Measurements from ENCODE around the gene MBLAC2. TPM values are rescaled to one million over a fixed set of nuclear protein-coding genes. Genes with fewer than 3 reads are reported as not detected.
A peak's percentile ranks its signal among the peaks of the same experiment; 100 is the strongest.

MBLAC2 gene
- total RNA-seq, 2 experiments from 2014 or later: 9.1 to 16.3 TPM

- CTCF ChIA-PET (ENCODE audit: unreplicated experiment): no interaction called here
- intact Hi-C loops (cut with micrococcal nuclease; ENCODE audit: unreplicated experiment): no loop called here
- H4K20me1 ChIP-seq (ENCODE audit: insufficient read depth, low read length): no peaks in the 10 kb centered on the region
- no peaks in the 10 kb centered on the region for H3K4me1 ChIP-seq (ENCODE audit: insufficient read depth, low read length, poor library complexity, severe bottlenecking)
- POLR2A ChIA-PET: no interaction called here
- TF ChIP-seq CTCF (conservative IDR thresholded peaks at IDR 0.05; ENCODE audit: low read length) (no peak), EZH2phosphoT487 (IDR thresholded peaks at IDR 0.05; ENCODE audit: borderline replicate concordance, low read depth, low read length) (no peak)
- no peak overlapping the region for H3K4me3 ChIP-seq (ENCODE audit: low read depth, low read length, poor library complexity, severe bottlenecking)
- no TSS peak for BruUV-seq (replicated peaks)
- no peaks in the 10 kb centered on the region for H3K79me2 ChIP-seq (ENCODE audit: insufficient read depth, low read depth, low read length)
- no peaks in the 10 kb centered on the region for H3K9me2 ChIP-seq (ENCODE audit: insufficient read depth, low read length)
- H2AFZ ChIP-seq (ENCODE audit: low read length): no peak overlapping the region
- H3K36me3 ChIP-seq (ENCODE audit: insufficient read depth, low read length): no peaks in the 10 kb centered on the region
- H3K4me2 ChIP-seq (ENCODE audit: low read length): no peak overlapping the region
- H3K27ac ChIP-seq (ENCODE audit: low read depth, low read length, poor library complexity, severe bottlenecking): no peak overlapping the region
- H3K9me3 ChIP-seq (ENCODE audit: low read length): no peaks in the 10 kb centered on the region
- no peak for DNase-seq (ENCODE audit: low spot score)
Measured at GRCh38 chr5:90424245-90424644, 50.3 kb downstream of the MBLAC2 start.

- Histone ChIP-seq H4K20me1 (ENCODE audit: insufficient read depth, low read length) (no peaks in the 10 kb centered on the region), H3K79me2 (ENCODE audit: insufficient read depth, low read depth, low read length) (no peaks in the 10 kb centered on the region), H2AFZ (ENCODE audit: low read length) (no peak overlapping the region), H3K9me3 (ENCODE audit: low read length) (no peaks in the 10 kb centered on the region), H3K4me1 (ENCODE audit: insufficient read depth, low read length, poor library complexity, severe bottlenecking) (no peaks in the 10 kb centered on the region), H3K4me3 (ENCODE audit: low read depth, low read length, poor library complexity, severe bottlenecking) (no peak overlapping the region), H3K36me3 (ENCODE audit: insufficient read depth, low read length) (no peaks in the 10 kb centered on the region), H3K9me2 (ENCODE audit: insufficient read depth, low read length) (no peaks in the 10 kb centered on the region), H3K4me2 (ENCODE audit: low read length) (no peak overlapping the region), H3K27ac (ENCODE audit: low read depth, low read length, poor library complexity, severe bottlenecking) (no peak overlapping the region)
- POLR2A ChIA-PET: interaction anchor here (1.2 kb wide), 1 partner anchor 10 kb away, joined by 5 read pairs; no protein-coding TSS in a partner anchor
- DNase-seq (ENCODE audit: low spot score): peak; percentile 19
- intact Hi-C loops (cut with micrococcal nuclease; ENCODE audit: unreplicated experiment): loop anchor here (1.0 kb wide), 1 partner anchor 9 kb away; no protein-coding TSS in a partner anchor
- CTCF ChIA-PET (ENCODE audit: unreplicated experiment): no interaction called here
- TF ChIP-seq CTCF (conservative IDR thresholded peaks at IDR 0.05; ENCODE audit: low read length) (peak; percentile 61), EZH2phosphoT487 (IDR thresholded peaks at IDR 0.05; ENCODE audit: borderline replicate concordance, low read depth, low read length) (no peak)
- BruUV-seq (replicated peaks): no TSS peak
Measured at GRCh38 chr5:90421136-90421535, 53.4 kb downstream of the MBLAC2 start.

GRCh38 chr5:90418214-90418613 is 56.4 kb downstream of the MBLAC2 start:
- POLR2A ChIA-PET: no interaction called here

More at GRCh38 chr5:90418214-90418613, 56.4 kb downstream of the MBLAC2 start:
- no peaks in the 10 kb centered on the region for H3K4me1 ChIP-seq (ENCODE audit: insufficient read depth, low read length, poor library complexity, severe bottlenecking)
- no TSS peak for BruUV-seq (replicated peaks)
- H2AFZ ChIP-seq (ENCODE audit: low read length): no peak overlapping the region
- no peaks in the 10 kb centered on the region for H3K9me3 ChIP-seq (ENCODE audit: low read length)
- TF ChIP-seq CTCF (conservative IDR thresholded peaks at IDR 0.05; ENCODE audit: low read length) (no peak), EZH2phosphoT487 (IDR thresholded peaks at IDR 0.05; ENCODE audit: borderline replicate concordance, low read depth, low read length) (no peak)
- no peaks in the 10 kb centered on the region for H3K36me3 ChIP-seq (ENCODE audit: insufficient read depth, low read length)
- CTCF ChIA-PET (ENCODE audit: unreplicated experiment): no interaction called here
- H3K27ac ChIP-seq (ENCODE audit: low read depth, low read length, poor library complexity, severe bottlenecking): no peak overlapping the region
- no peak for DNase-seq (ENCODE audit: low spot score)
- no peak overlapping the region for H3K4me2 ChIP-seq (ENCODE audit: low read length)
- no peaks in the 10 kb centered on the region for H4K20me1 ChIP-seq (ENCODE audit: insufficient read depth, low read length)
- no peaks in the 10 kb centered on the region for H3K79me2 ChIP-seq (ENCODE audit: insufficient read depth, low read depth, low read length)
- no peaks in the 10 kb centered on the region for H3K9me2 ChIP-seq (ENCODE audit: insufficient read depth, low read length)
- H3K4me3 ChIP-seq (ENCODE audit: low read depth, low read length, poor library complexity, severe bottlenecking): no peak overlapping the region
- intact Hi-C loops (cut with micrococcal nuclease; ENCODE audit: unreplicated experiment): no loop called here

Measured in OCI-LY7 (cell line).